Fibroblast of lung (primary cell): Measurements from ENCODE around the gene QSOX1.

Experiments used
- EZH2 ChIP-seq: IDR thresholded peaks from 2 replicates; pipeline ENCODE4 v1.5.1; 2012; ENCODE audit warnings: low read length, control low read depth, mild to moderate bottlenecking; ENCODE audit errors: missing control alignments
- TF ChIP-seq, protein P1 (sequence below), 2 donors: IDR thresholded peaks in 1 of 2; conservative IDR thresholded peaks in 1 of 2; 1 replicate in 1 of 2; 2 replicates in 1 of 2; pipeline ENCODE4 v1.5.1; 2011 to 2012; ENCODE audit warnings: low read length in 2 of 2, control low read depth in 1 of 2, inconsistent platforms in 1 of 2, low read depth in 1 of 2, mild to moderate bottlenecking in 1 of 2

DNA sequence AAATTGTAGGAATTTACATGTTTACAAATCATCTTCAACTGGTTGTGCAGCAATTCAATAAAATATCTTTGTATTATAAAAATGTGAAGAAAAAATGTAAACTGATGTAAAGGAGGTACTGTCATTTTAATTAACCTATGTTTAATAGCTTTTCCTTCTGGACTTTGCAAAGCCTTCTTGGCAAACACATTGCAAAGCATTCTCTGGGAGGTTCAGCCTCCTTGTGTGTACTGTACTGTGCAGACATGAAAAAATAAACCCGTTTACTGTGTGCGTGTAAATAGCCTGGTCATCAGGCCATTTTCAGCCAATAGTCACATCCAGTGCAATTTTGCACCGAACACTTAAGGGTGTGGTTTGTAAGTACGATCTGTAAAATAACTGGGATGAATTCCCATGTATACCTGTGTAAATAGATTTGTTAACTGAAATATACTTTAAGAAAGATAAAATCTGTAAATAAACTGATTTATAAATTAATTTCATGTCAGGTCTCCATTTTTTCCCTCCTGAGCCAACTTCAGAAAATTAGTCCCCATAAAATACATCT lies 40.2 kb upstream of the QSOX1 start:
- TF ChIP-seq, protein P1, sequence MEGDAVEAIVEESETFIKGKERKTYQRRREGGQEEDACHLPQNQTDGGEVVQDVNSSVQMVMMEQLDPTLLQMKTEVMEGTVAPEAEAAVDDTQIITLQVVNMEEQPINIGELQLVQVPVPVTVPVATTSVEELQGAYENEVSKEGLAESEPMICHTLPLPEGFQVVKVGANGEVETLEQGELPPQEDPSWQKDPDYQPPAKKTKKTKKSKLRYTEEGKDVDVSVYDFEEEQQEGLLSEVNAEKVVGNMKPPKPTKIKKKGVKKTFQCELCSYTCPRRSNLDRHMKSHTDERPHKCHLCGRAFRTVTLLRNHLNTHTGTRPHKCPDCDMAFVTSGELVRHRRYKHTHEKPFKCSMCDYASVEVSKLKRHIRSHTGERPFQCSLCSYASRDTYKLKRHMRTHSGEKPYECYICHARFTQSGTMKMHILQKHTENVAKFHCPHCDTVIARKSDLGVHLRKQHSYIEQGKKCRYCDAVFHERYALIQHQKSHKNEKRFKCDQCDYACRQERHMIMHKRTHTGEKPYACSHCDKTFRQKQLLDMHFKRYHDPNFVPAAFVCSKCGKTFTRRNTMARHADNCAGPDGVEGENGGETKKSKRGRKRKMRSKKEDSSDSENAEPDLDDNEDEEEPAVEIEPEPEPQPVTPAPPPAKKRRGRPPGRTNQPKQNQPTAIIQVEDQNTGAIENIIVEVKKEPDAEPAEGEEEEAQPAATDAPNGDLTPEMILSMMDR (conservative IDR thresholded peaks at IDR 0.05 in 1 of 2, IDR thresholded peaks at IDR 0.05 in 1 of 2; ENCODE audit: low read depth in 1 of 2, low read length in 2 of 2): no peak
- no peak for TF ChIP-seq EZH2
